KMS-11 (cell line): ENCODE results near the gene KLHL29.

Source experiments
- H2AFZ ChIP-seq: fragments of 200-600 bp; sonication (generic); 2 replicates; pipeline ENCODE4 v1.6.1; 2016; ENCODE audit warnings: antibody characterized with exemption, mixed run types, low read depth
- H3K27ac ChIP-seq: fragments of 200-600 bp; sonication (generic); 2 replicates; pipeline ENCODE4 v1.6.1; 2016; ENCODE audit warnings: mild to moderate bottlenecking, mixed run types
- H3K27me3 ChIP-seq: fragments of 200-600 bp; sonication (generic); 2 replicates; pipeline ENCODE4 v1.6.1; 2017; ENCODE audit warnings: mild to moderate bottlenecking, low read depth, mixed run types, moderate library complexity; ENCODE audit not compliant: insufficient read depth
- H3K36me3 ChIP-seq: fragments of 200-600 bp; sonication (generic); 2 replicates; pipeline ENCODE4 v1.6.1; 2017; ENCODE audit warnings: mild to moderate bottlenecking, mixed run types; ENCODE audit not compliant: insufficient read depth
- H3K4me1 ChIP-seq: fragments of 200-600 bp; sonication (generic); 2 replicates; pipeline ENCODE4 v1.6.1; 2016; ENCODE audit warnings: mild to moderate bottlenecking, low read depth, mixed run types; ENCODE audit not compliant: poor library complexity, severe bottlenecking
- H3K4me2 ChIP-seq: fragments of 200-600 bp; sonication (generic); 2 replicates; pipeline ENCODE4 v1.7.0; 2016; ENCODE audit warnings: mild to moderate bottlenecking, mixed run types
- H3K4me3 ChIP-seq: fragments of 200-600 bp; sonication (generic); IDR thresholded peaks from 2 replicates; pipeline ENCODE4 v1.6.1; 2017; ENCODE audit warnings: low read depth, low read length, mixed read lengths; ENCODE audit not compliant: insufficient read depth
- H3K79me2 ChIP-seq: fragments of 200-600 bp; sonication (generic); 2 replicates; pipeline ENCODE4 v1.6.1; 2016; ENCODE audit warnings: low read depth, mixed run types; ENCODE audit not compliant: insufficient read depth
- H3K9ac ChIP-seq: fragments of 200-600 bp; sonication (generic); 2 replicates; pipeline ENCODE4 v1.6.1; 2016; ENCODE audit warnings: mild to moderate bottlenecking, mixed run types
- H4K20me1 ChIP-seq: fragments of 200-600 bp; sonication (generic); 2 replicates; pipeline ENCODE4 v1.6.1; 2016; ENCODE audit warnings: mild to moderate bottlenecking, mixed run types; ENCODE audit not compliant: insufficient read depth
- TF ChIP-seq, protein P1 (sequence below): fragments of 200-600 bp; sonication (generic); conservative IDR thresholded peaks from 2 replicates; pipeline ENCODE4 v1.6.1; 2017; ENCODE audit warnings: low read depth, mild to moderate bottlenecking, antibody characterized with exemption, low read length, moderate library complexity, mixed read lengths

Gene KLHL29

DNA sequence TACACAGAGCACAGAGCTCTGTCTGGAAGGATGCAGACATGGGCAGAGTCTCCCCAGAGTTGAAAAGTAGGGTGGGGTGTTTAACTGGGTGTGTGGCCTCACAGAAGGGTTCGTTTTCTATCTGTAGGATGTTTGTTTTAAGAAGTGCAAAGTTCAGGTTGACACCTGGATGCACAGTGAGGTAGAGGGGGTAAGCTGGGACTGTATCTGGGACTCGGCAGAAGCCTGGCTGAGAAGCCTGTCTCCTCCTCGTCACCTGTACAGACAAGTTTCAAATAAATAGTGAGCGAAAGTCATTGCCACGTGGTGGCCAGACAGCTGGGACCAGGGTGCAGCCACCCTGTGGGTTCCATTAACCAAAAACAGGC, 145.9 kb downstream of the KLHL29 start:
- TF ChIP-seq, protein P1, sequence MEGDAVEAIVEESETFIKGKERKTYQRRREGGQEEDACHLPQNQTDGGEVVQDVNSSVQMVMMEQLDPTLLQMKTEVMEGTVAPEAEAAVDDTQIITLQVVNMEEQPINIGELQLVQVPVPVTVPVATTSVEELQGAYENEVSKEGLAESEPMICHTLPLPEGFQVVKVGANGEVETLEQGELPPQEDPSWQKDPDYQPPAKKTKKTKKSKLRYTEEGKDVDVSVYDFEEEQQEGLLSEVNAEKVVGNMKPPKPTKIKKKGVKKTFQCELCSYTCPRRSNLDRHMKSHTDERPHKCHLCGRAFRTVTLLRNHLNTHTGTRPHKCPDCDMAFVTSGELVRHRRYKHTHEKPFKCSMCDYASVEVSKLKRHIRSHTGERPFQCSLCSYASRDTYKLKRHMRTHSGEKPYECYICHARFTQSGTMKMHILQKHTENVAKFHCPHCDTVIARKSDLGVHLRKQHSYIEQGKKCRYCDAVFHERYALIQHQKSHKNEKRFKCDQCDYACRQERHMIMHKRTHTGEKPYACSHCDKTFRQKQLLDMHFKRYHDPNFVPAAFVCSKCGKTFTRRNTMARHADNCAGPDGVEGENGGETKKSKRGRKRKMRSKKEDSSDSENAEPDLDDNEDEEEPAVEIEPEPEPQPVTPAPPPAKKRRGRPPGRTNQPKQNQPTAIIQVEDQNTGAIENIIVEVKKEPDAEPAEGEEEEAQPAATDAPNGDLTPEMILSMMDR = no peak
- H3K9ac ChIP-seq = no peak overlapping the region
- no peak overlapping the region for H3K4me2 ChIP-seq
- H3K79me2 ChIP-seq = no peaks in the 10 kb centered on the region
- no peaks in the 10 kb centered on the region for H3K27me3 ChIP-seq
- no peak overlapping the region for H3K4me3 ChIP-seq
- H2AFZ ChIP-seq = no peak overlapping the region
- H3K36me3 ChIP-seq = no peaks in the 10 kb centered on the region
- H3K4me1 ChIP-seq = no peaks in the 10 kb centered on the region
- no peaks in the 10 kb centered on the region for H4K20me1 ChIP-seq
- no peak overlapping the region for H3K27ac ChIP-seq

DNA sequence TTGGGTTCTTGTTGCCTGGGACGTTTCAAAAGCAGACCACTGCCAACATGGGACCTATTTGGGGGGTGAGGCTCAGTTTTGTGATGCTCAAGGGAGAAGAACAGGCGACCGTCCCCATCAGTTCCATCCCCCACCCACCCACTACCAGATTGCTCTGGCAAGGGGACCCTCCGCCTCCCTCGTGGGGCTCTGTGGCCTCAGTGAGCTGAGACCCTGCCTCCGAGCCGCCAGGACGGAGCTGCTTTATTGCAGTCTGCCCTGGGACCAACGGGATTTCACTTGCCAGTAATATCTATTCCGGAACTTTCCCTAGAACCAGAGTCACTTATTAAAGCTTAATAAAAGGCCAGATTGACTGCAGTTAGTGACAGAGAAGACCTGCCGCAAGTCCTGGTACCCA, 146.3 kb downstream of the KLHL29 start:
- no peaks in the 10 kb centered on the region for H3K4me1 ChIP-seq
- no peak overlapping the region for H3K9ac ChIP-seq
- H2AFZ ChIP-seq = no peak overlapping the region
- H3K36me3 ChIP-seq = no peaks in the 10 kb centered on the region
- H3K27ac ChIP-seq = no peak overlapping the region
- TF ChIP-seq, protein P1 = no peak
- no peak overlapping the region for H3K4me3 ChIP-seq
- H3K27me3 ChIP-seq = no peaks in the 10 kb centered on the region
- no peak overlapping the region for H3K4me2 ChIP-seq
- no peaks in the 10 kb centered on the region for H4K20me1 ChIP-seq
- H3K79me2 ChIP-seq = no peaks in the 10 kb centered on the region

- Histone ChIP-seq H3K9ac (no peak overlapping the region), H3K27me3 (no peaks in the 10 kb centered on the region), H3K4me1 (no peaks in the 10 kb centered on the region), H4K20me1 (no peaks in the 10 kb centered on the region), H3K79me2 (no peaks in the 10 kb centered on the region), H3K4me3 (no peak overlapping the region), H3K27ac (no peak overlapping the region), H3K36me3 (no peaks in the 10 kb centered on the region), H3K4me2 (no peak overlapping the region), H2AFZ (no peak overlapping the region)
- TF ChIP-seq, protein P1 = no peak
These were observed 146.9 kb downstream of the KLHL29 start for GRCh38 chr2:23531881-23532280.

DNA sequence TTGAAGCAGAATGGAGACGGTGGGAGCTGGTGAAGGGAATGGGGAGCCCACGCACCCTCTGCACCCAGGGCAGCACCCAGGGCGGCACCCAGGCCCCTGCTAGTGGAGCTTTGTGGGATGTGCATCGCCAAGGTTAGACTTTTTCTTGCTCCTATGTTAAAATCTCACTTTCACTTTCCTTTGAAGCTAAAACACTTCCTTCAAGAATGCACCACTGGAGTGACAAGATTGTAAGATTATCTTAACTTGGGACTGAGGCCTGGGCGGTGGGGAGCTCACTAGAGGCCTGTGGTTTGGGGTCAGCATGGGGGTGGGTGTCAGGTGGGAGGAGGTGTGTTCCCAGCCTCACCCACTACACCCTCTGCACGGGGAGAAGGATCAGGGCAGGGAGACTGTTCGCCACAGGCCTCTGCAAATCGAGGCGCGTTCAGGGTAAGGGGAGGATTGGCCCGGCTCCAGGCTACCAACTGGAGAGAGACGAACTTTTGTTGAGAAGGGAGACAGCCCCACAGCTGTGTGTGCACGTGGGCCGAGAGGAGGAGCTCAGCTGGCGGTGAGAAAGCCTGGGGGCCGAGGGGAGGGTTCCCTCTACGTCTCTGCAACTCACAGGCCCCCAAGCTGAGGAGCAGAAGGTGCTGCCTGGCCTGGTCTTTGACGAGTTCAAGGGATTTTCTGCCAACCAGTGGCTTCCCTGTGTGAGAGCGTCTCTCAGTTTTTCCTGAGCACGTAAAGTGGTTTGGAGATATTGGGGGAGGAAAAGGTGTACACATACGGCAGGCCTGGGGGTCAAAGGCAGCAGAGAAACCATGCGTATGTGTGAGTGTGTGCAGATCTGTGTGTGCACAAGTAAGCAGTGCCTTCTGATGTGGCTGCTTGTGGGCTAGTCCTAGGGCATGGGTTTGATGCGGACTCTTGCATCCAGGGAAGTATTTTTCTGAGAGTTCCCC, 147.7 kb downstream of the KLHL29 start:
- no peaks in the 10 kb centered on the region for H3K27me3 ChIP-seq
- no peaks in the 10 kb centered on the region for H3K4me1 ChIP-seq
- no peak overlapping the region for H3K4me3 ChIP-seq
- no peaks in the 10 kb centered on the region for H4K20me1 ChIP-seq
- no peak overlapping the region for H2AFZ ChIP-seq
- no peak overlapping the region for H3K9ac ChIP-seq
- no peak overlapping the region for H3K4me2 ChIP-seq
- no peak overlapping the region for H3K27ac ChIP-seq
- TF ChIP-seq, protein P1 = no peak
- H3K79me2 ChIP-seq = no peaks in the 10 kb centered on the region
- no peaks in the 10 kb centered on the region for H3K36me3 ChIP-seq
